ENCODE results near the gene PACS1.

The PACS1 gene

DNA sequence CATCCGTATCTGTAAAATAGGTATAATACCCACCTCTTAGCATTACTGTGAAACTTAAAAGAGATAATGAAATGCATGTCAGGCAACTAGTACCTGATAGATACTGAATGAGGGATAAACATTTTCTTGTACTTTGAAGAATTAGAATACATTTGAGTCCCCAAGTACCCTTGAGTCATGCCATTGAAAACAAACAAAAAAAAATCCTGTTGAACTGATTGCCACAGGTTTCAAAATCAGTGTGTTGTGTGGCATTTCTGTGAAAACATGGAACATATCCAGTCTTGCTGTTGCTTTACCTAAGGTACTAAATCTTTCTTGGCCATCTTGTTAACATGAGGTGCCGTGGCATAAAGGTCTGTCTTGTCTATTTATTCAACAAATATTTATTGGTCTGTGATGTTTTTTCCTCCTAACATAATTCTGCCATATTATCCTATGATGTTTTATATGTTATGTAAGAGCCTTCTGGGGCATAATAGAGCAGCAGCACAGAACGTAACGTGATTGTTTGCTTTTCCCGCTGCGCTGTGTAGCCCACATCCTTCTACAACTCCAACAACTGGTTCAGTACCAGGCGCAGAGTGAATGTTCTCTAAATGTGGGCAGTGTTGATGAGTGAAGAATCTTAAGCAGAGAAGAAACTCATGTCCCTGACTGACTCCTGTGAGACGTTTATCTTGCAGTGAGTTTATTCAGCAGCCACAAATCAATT is 119.1 kb downstream of the PACS1 start:
- no peak for DNase-seq

GRCh38 chr11:66190786-66191185 is 120.7 kb downstream of the PACS1 start:
- DNase-seq, result no peak

GRCh38 chr11:66192181-66192863 is 122.2 kb downstream of the PACS1 start:
- no peak for DNase-seq

GRCh38 chr11:66194391-66194790 is 124.3 kb downstream of the PACS1 start:
- DNase-seq, result no peak

DNA sequence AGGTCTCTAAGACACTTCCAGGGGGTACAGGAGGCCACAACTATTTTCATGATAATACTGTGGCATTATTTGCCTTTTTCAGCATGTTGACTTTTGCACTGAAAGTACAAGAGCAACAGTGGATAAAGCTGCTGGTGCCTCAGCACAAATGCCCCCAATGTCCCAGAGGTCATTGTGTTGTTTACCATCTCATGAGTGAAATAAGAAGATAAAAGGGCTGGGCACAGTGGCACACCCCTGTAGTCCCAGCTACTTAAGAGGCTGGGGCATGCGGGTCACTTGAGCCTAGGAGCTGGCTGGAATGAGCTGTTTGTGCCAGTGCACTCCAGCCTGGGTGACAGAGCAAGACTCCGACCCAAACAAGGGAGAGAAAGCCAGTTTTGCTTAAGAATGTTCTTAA is 125.8 kb downstream of the PACS1 start:
- DNase-seq, result no peak

GRCh38 chr11:66203847-66204246 is 133.8 kb downstream of the PACS1 start:
- DNase-seq, result no peak

- DNase-seq, result no peak
These were observed 134.3 kb downstream of the PACS1 start for GRCh38 chr11:66204412-66204811.

GRCh38 chr11:66207816-66208215 is 137.7 kb downstream of the PACS1 start:
- no peak for DNase-seq

GRCh38 chr11:66211100-66211499 is 141.0 kb downstream of the PACS1 start:
- DNase-seq, result no peak

- DNase-seq, result no peak
These were observed 146.8 kb downstream of the PACS1 start for GRCh38 chr11:66216911-66217310.

- DNase-seq, result no peak
These were observed 148.0 kb downstream of the PACS1 start for GRCh38 chr11:66218036-66218435.

DNA sequence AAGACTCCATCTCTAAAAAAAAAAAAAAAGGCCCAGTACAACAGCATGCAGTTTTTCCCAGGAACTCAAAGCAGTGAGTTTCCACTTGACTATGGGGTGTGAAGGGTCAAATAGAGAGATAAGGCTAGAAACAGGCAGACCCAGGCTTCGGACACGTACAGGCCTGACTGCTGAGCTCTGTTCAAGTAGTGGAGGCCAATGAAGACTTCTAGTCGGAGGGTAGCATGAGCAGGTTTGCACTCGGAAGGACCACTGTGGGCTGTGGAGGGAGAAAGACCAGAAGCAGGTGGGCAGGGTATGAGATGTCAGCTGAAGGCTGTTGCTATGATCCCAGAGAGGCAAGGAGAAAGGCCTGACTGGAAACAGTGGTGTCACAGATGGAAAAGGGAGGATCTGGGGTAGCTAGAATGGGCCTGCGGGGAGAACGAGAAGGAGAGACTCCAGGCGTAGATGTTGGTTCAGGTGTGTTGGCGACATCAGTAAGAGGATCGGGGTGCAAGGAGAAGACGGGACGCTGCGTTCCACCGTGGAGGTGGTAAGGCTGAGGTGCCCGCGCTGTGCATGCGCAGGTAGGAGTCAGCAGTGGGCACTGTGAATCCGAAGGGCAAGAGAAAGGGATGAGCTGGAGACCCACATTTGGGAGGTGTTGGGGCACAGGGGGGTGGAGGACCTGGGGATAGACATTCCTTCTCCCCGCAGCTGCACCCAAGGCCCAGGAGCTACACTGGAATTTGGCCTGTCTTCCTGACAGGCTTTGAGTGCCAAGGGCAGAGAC is 149.0 kb downstream of the PACS1 start:
- DNase-seq, result no peak

DNA sequence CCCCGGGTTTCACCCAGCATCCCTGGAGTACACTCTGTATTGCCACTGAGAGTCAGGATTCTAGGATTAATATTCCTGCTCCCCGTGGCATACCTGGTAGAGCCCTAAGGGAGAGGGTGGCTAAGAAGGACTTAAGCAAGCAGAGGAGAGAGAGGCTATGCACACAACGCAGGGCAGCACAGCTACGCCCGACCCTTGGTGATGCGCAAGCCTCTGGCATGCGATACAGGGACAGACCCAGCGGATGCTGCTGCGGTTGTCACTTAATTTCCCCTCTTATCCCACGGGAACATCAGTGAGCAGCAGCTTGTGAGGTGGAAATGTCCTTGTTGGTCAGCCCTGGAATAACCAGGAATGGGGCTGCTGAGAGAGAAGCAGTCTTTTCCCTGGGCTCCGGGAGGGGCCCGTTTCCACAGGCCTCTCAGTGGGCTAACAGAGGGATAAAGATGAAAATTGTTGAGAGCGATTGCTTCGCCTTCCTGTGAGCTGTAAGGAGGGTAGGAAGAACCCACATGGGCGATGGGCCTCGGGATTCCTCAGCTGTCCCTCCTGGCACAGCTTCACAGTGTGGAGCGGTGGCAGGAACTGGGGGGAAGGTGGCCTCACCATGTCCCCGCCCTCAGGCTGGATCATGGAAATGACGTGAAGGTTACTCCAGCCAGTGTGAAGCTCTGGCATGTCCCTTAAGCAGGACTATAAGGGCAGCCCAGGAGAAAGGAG is 149.9 kb downstream of the PACS1 start:
- no peak for DNase-seq

- no peak for DNase-seq
These were observed 150.5 kb downstream of the PACS1 start for GRCh38 chr11:66220566-66220935.

- no peak for DNase-seq
These were observed 150.9 kb downstream of the PACS1 start for GRCh38 chr11:66221012-66221411.

GRCh38 chr11:66221726-66222236 is 151.7 kb downstream of the PACS1 start:
- no peak for DNase-seq

GRCh38 chr11:66222358-66223149 is 152.5 kb downstream of the PACS1 start:
- no peak for DNase-seq

- DNase-seq, result no peak
These were observed 154.3 kb downstream of the PACS1 start for GRCh38 chr11:66224226-66224855.

DNA sequence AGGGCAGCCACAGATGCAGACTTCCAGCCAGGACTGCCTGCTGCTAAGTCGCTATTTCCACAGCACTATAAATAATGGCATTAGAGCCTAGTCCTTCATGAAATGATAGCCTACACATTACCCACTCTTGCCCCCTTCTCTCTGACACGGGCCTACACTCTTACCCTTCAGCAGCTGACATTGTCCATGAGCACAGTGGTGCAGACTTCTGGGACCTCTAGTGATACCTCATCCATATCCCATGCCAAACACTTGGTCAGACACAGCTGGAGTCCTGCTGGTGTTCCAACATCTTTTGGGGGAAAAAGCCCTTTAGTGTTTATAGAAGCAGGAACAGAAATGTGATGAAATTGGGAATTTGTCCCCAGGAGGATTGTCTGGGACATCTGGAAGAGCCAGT is 155.0 kb downstream of the PACS1 start:
- DNase-seq, result no peak

DNA sequence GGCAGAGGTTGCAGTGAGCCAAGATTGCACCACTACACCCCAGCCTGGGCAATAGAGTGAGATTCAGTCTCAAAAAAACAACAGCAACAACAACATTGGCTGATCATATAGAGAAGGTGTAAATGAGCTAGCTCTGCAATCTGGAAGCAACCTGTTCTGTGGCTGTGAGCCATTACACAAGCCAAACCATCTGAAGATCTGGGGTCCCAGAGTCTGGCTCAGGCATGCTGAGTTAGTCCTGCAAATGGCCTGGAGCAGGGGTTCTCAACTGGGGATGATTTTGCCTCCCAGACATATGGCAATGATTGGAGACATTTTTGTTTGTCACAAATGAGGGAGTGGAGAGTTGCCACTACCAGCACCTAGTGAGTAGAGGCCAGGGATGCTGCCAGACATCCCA is 156.0 kb downstream of the PACS1 start:
- DNase-seq, result no peak

DNA sequence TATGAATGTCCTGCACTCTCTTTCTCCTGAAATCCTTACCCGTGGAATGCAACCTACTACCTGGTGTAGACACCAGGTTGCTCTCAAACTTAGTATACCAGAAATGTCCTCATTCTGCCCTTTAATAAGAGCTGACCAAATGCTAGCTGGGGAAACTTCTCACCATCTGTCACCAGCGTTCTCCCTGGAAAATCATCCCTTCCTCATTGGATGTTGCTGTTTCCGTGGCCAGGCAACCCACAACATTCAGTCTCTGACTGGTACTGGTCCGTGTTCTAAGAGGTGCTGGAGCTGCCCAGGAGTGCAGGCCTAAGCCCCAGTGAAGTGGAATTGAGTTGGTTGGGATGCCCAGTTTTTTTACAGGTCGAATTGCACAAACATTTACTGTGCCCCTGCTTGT is 157.6 kb downstream of the PACS1 start:
- no peak for DNase-seq

- no peak for DNase-seq
These were observed 158.4 kb downstream of the PACS1 start for GRCh38 chr11:66228521-66228920.
